ENCODE measurements around the gene CLDN10. TPM values are rescaled to one million over a fixed set of nuclear protein-coding genes. Genes with fewer than 3 reads are reported as not detected.
"Not testable (repeated sequence)": the region's sequence is repeated elsewhere in the genome, so short reads cannot be mapped to it uniquely, and the experiment has no call there.

CLDN10 gene
- total RNA-seq, 1 experiment from 2014 or later, result not detected

- H3K4me3 ChIP-seq, result no peak overlapping the region
- no peaks in the 10 kb centered on the region for H4K20me1 ChIP-seq (ENCODE audit: insufficient read depth)
- H3K36me3 ChIP-seq (ENCODE audit: low read depth), result no peaks in the 10 kb centered on the region
- H3K4me2 ChIP-seq, result no peak overlapping the region
- DNase-seq, result no peak
- no peak for TF ChIP-seq CTCF (conservative IDR thresholded peaks at IDR 0.05)
- TF ChIP-seq EZH2 (IDR thresholded peaks at IDR 0.05; ENCODE audit: low read depth), result no peak
- no peaks in the 10 kb centered on the region for H3K27me3 ChIP-seq (ENCODE audit: insufficient read depth, low read depth)
- no peaks in the 10 kb centered on the region for H3K79me2 ChIP-seq (ENCODE audit: low read depth)
- POLR2A ChIA-PET (ENCODE audit: unreplicated experiment), result no interaction called here
- CTCF ChIA-PET, result no interaction called here
- H2AFZ ChIP-seq, result no peak overlapping the region
- BruUV-seq (replicated peaks), result no TSS peak
- H3K9me2 ChIP-seq (ENCODE audit: insufficient read depth), result no peaks in the 10 kb centered on the region
- no peak overlapping the region for H3K27ac ChIP-seq
- H3K9me3 ChIP-seq (ENCODE audit: insufficient read depth, low read depth), result no peaks in the 10 kb centered on the region
- H3F3A ChIP-seq (ENCODE audit: insufficient read depth, low read depth), result 0 out of 2 replicates have a peak, but pooled peaks cover 3% of the 10 kb centered on the region
- intact Hi-C loops (cut with micrococcal nuclease; ENCODE audit: unreplicated experiment), result no loop called here
- peaks cover 21% of the 10 kb centered on the region for H3K4me1 ChIP-seq (replicated peaks; ENCODE audit: insufficient read depth)
Observed at GRCh38 chr13:95512957-95513356, 39.6 kb upstream of the CLDN10 start.

DNA sequence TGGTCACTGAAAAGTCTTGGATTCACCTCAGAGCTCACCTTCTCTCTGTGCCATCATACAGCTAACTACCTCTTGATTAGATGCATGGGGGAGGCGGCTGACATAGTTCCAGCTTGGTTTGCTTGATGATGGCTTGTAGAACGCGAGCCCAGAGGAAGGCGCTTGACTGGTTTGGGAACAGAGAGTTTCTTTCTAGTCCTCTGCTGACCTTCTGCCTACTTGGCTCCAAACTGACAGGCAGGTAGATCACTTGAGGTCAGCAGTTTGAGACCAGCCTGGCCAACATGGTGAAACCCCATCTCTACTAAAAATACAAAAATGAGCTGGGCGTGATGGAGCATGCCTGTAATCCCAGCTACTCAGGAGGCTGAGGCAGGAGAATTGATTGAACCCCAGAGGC lies 36.9 kb upstream of the CLDN10 start:
- H3F3A ChIP-seq (ENCODE audit: insufficient read depth, low read depth); H2AFZ ChIP-seq; POLR2A ChIA-PET (ENCODE audit: unreplicated experiment); H3K36me3 ChIP-seq (ENCODE audit: low read depth); H3K27me3 ChIP-seq (ENCODE audit: insufficient read depth, low read depth); intact Hi-C loops (cut with micrococcal nuclease; ENCODE audit: unreplicated experiment); H3K4me3 ChIP-seq; H3K79me2 ChIP-seq (ENCODE audit: low read depth); H3K9me2 ChIP-seq (ENCODE audit: insufficient read depth); CTCF ChIA-PET; BruUV-seq (replicated peaks); H4K20me1 ChIP-seq (ENCODE audit: insufficient read depth); H3K9me3 ChIP-seq (ENCODE audit: insufficient read depth, low read depth); H3K27ac ChIP-seq; DNase-seq; H3K4me1 ChIP-seq (replicated peaks; ENCODE audit: insufficient read depth); H3K4me2 ChIP-seq: not testable (repeated sequence)

DNA sequence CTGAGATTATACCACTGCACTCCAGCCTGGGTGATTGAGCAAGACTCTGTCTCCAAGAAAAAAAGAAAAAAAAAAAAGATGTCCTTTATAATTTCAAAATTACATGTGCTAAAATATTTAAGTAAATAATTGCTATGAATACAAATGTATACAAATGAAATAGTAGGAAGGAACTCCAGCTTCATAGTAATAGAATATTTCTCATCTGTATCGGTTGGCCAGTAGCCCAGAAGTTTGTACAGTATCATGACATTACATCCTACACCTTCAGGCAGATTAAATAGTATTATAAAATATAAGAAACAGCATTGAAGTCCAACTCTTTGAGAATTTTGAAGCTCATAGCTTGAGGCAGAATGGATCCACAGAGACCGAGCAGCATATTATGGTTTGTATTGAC lies 36.5 kb upstream of the CLDN10 start:
- H4K20me1 ChIP-seq (ENCODE audit: insufficient read depth), result no peaks in the 10 kb centered on the region
- no TSS peak for BruUV-seq (replicated peaks)
- POLR2A ChIA-PET (ENCODE audit: unreplicated experiment), result no interaction called here
- H3K4me3 ChIP-seq, result no peak overlapping the region
- H3K27me3 ChIP-seq (ENCODE audit: insufficient read depth, low read depth), result no peaks in the 10 kb centered on the region
- CTCF ChIA-PET, result no interaction called here
- TF ChIP-seq EZH2 (IDR thresholded peaks at IDR 0.05; ENCODE audit: low read depth) (no peak), CTCF (conservative IDR thresholded peaks at IDR 0.05) (no peak)
- no peaks in the 10 kb centered on the region for H3F3A ChIP-seq (ENCODE audit: insufficient read depth, low read depth)
- no peaks in the 10 kb centered on the region for H3K9me2 ChIP-seq (ENCODE audit: insufficient read depth)
- intact Hi-C loops (cut with micrococcal nuclease; ENCODE audit: unreplicated experiment), result no loop called here
- no peak overlapping the region for H3K27ac ChIP-seq
- no peaks in the 10 kb centered on the region for H3K36me3 ChIP-seq (ENCODE audit: low read depth)
- peaks cover under 1% of the 10 kb centered on the region; the same call in 1 of the 2 replicates for H3K9me3 ChIP-seq (ENCODE audit: insufficient read depth, low read depth)
- no peak for DNase-seq
- no peaks in the 10 kb centered on the region for H3K79me2 ChIP-seq (ENCODE audit: low read depth)
- peaks cover 4% of the 10 kb centered on the region for H3K4me1 ChIP-seq (replicated peaks; ENCODE audit: insufficient read depth)
- no peak overlapping the region for H2AFZ ChIP-seq
- H3K4me2 ChIP-seq, result no peak overlapping the region

GRCh38 chr13:95516492-95516891 lies 36.0 kb upstream of the CLDN10 start:
- H3K27ac ChIP-seq, result no peak overlapping the region
- H2AFZ ChIP-seq, result no peak overlapping the region
- no peaks in the 10 kb centered on the region for H3K4me1 ChIP-seq (replicated peaks; ENCODE audit: insufficient read depth)
- TF ChIP-seq EZH2 (IDR thresholded peaks at IDR 0.05; ENCODE audit: low read depth), result no peak
- no peak for TF ChIP-seq CTCF (conservative IDR thresholded peaks at IDR 0.05)
- no peaks in the 10 kb centered on the region for H4K20me1 ChIP-seq (ENCODE audit: insufficient read depth)
- POLR2A ChIA-PET (ENCODE audit: unreplicated experiment), result no interaction called here
- peaks cover 5% of the 10 kb centered on the region; the same call in 1 of the 2 replicates for H3K9me3 ChIP-seq (ENCODE audit: insufficient read depth, low read depth)
- DNase-seq, result no peak
- no TSS peak for BruUV-seq (replicated peaks)
- H3K36me3 ChIP-seq (ENCODE audit: low read depth), result no peaks in the 10 kb centered on the region
- CTCF ChIA-PET, result no interaction called here
- no peak overlapping the region for H3K4me3 ChIP-seq
- no peaks in the 10 kb centered on the region for H3K9me2 ChIP-seq (ENCODE audit: insufficient read depth)
- H3K27me3 ChIP-seq (ENCODE audit: insufficient read depth, low read depth), result no peaks in the 10 kb centered on the region
- no peaks in the 10 kb centered on the region for H3F3A ChIP-seq (ENCODE audit: insufficient read depth, low read depth)
- H3K4me2 ChIP-seq, result no peak overlapping the region
- intact Hi-C loops (cut with micrococcal nuclease; ENCODE audit: unreplicated experiment), result no loop called here
- H3K79me2 ChIP-seq (ENCODE audit: low read depth), result no peaks in the 10 kb centered on the region
